Measurements from ENCODE around the gene DPP4.

DPP4 gene

GRCh38 chr2:162085090-162085891 lies 11.3 kb upstream of the DPP4 start:
- DNase-seq (ENCODE audit: low spot score): peak; percentile 34

GRCh38 chr2:162084536-162084935 lies 10.5 kb upstream of the DPP4 start:
- DNase-seq (ENCODE audit: low spot score): no peak

DNA sequence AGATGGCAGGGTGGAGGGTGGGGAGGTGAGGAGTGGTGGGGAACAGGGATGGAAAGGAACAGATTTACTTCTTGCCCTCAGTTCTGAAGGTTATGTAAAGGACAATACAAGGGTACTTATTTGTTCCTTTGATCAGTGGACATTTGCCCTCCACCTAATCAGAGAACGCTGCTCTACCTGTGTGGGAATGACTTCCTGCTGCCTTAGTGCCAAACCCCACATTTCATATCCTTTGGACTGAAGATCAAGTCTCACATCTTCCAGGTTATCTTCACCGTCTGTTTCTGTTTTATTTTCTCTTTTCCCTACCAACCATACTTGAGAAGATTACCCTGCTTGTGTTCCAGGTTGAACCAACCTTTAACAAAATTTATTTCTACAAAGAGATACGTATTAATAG lies 8.7 kb upstream of the DPP4 start:
- DNase-seq (ENCODE audit: low spot score): no peak

DNA sequence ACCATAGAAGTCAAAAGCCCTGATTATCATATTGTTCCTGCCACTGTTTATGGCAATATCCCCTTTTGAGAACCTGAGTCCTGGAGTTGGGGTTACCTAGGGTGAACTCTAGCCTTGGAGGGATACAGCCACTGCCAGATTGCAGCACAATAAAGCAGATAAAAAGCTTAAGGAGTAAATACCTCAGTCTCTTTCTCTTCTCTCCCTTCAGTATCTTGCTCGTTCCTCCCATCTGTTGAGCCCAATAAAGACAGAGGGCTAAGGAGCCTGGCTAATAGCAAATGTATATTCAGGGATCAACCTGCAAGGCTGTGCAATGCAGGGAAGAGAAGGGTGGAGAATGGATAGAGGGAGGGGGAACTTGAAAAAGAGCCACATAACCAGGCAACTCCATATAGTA lies 8.0 kb upstream of the DPP4 start:
- no peak for DNase-seq (ENCODE audit: low spot score)

- DNase-seq (ENCODE audit: low spot score): no peak
Measured at GRCh38 chr2:162079514-162079913, 5.5 kb upstream of the DPP4 start.

DNA sequence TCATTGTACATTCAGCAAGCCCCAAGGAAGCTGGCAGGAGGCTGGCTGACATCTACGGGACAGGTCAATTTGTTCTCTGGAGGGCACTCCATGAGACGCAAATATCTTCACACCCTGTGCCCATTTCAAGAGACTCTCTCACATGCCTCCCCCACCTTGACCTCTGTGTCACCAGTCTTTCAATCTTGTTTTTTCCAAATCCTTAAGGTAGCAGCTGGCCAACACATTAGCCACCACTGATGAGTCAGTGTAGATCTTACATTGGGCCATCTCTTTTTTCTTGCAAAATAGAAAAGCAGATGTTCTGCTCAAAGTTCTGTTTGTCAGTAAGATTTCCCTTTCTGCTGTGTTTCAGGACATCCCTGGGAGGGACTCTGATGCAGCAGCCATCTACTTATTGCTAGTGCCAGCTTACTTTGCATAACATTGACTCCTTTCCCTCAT lies 1.7 kb upstream of the DPP4 start:
- DNase-seq (ENCODE audit: low spot score): peak; percentile 19

- no peak for DNase-seq (ENCODE audit: low spot score)
Measured at GRCh38 chr2:162074928-162075688, 1.1 kb upstream of the DPP4 start.

DNA sequence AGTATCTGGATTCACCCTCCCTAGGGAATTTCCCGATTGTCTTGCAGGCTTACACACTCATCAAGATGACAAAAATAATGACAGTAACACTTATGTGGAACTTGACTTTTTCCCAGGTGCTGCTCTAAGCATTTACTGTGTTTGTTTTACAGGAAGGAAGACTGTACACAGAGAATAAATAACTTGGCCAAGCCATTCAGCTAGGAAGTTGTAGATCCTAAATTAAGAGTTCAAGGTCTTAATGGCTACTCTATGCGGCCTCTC lies 549 bp upstream of the DPP4 start:
- DNase-seq (ENCODE audit: low spot score): no peak

DNA sequence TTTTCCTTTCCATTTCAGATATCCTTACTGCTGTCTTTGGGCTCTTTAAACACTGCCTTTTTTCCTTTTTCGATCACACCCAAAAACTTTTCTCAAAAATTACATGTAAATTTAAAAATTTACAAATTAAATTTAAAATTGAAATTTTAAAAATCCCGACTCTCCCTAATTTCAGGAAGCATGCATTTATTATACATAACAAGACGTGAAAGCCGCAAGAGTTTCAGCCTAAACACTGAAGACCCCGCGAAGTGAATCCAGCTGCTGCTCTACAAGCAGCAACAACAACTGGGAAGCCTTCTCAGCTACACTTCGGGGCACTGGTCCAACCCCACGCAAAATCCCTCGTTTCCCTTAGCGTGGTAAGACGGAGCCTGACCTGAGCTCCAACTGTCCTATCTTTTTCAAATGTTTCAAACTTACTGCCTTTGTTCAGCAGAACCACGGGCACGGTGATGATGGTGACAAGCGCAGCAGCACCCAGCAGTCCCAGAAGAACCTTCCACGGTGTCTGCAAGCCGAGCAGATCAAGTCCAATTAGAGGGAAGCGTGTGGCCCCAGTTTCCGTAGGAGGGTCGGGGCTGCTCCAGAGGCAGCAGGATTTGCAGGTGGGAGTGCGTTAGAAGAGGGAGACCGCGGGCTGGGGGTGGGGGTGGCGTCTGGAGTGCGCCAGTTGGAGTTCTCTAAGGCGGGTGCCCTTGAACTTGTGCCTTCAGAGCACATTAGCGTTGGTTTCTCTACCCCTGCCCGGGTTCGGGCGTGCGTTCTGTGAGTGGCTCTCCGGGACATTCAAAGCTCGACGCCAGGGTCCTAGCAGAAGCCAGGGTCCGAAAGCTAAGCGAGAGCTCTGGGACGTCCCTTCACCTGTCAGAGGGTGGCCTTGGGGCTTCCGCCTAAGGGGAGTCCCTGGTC lies 783 bp downstream of the DPP4 start:
- DNase-seq (ENCODE audit: low spot score): no peak

DNA sequence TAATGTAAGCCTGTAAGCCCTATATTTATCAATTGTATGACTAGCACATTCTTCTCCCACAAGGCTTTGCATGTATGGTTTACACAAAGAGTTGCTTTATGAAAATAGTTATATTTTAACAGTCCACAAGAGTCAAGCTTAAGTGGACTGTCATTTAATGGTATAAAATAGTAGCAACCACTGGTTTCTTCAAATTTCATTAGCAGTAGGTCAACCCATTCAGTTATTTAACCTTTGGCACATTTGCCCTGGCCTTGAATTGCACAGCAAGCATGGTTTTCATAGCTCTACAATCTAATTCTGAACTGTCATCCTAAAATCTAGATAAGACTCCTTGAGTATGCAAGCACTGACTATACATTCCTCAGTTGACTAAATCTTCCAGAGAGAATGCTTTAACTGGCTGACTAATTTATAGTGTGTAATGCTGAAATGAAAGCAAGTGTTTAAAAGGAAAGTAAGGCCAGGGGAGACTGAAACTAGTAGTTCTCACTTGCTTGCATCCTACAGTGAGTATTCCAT lies 1.8 kb downstream of the DPP4 start:
- DNase-seq (ENCODE audit: low spot score): peak; percentile 77

GRCh38 chr2:162071001-162071400 lies 3.0 kb downstream of the DPP4 start:
- DNase-seq (ENCODE audit: low spot score): no peak

DNA sequence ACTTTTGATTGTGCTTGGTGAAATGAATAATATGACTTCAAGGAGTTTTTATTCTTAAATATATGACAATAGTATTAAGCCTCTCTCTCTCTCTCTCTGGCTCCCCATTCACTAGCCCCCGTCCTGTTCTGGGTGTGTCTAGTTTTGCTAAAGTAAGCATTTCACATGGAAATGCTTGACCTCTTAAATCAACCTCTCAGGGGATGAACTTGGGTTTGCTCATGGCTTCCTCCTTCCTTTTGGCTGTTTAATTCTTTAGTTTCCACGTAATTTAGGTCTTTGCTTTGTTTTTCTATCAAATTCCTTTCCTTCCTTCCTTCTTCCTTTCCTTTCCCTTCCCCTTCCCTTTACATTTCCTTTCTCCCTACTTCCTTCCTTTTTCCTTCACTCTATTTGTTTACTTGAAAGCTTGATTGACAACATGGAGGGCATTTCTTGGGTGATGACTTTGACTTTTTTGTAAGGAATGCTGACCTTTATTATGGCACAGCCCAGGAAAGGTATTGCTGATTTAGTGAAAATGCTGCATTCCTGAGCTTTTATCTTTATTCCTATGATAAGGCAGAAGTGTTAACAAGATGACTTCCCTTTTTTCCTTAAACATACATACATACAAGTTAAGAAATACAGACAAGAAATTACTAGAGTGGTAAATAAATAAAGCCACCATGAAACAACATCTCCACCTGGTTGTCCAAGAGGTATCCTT lies 3.6 kb downstream of the DPP4 start:
- DNase-seq (ENCODE audit: low spot score): no peak

- DNase-seq (ENCODE audit: low spot score): no peak
Measured at GRCh38 chr2:162069267-162069903, 4.6 kb downstream of the DPP4 start.

DNA sequence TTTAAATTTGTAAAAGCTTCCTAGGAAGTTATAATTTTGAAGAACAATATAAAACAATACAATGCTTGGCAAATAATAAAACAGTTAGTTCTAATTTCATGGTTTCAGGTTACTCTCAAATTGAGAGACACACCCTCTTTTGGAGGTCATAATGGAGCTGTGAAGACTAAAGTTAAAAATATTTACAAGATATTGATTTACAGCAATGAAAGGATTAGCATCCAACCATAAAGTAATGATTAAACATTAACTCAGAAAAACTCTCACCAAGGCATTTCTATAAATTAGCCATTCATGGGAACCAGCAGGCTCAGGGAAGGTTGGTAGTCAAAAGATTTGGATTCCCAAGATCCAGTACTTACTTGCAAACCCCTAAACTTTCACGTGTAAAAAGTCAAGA lies 6.4 kb downstream of the DPP4 start:
- no peak for DNase-seq (ENCODE audit: low spot score)

GRCh38 chr2:162065767-162066166 lies 8.2 kb downstream of the DPP4 start:
- DNase-seq (ENCODE audit: low spot score): no peak

- DNase-seq (ENCODE audit: low spot score): no peak
Measured at GRCh38 chr2:162063899-162064298, 10.1 kb downstream of the DPP4 start.

GRCh38 chr2:162063281-162063680 lies 10.7 kb downstream of the DPP4 start:
- no peak for DNase-seq (ENCODE audit: low spot score)

GRCh38 chr2:162062559-162062958 lies 11.5 kb downstream of the DPP4 start:
- no peak for DNase-seq (ENCODE audit: low spot score)

GRCh38 chr2:162061021-162061420 lies 13.0 kb downstream of the DPP4 start:
- DNase-seq (ENCODE audit: low spot score): no peak

DNA sequence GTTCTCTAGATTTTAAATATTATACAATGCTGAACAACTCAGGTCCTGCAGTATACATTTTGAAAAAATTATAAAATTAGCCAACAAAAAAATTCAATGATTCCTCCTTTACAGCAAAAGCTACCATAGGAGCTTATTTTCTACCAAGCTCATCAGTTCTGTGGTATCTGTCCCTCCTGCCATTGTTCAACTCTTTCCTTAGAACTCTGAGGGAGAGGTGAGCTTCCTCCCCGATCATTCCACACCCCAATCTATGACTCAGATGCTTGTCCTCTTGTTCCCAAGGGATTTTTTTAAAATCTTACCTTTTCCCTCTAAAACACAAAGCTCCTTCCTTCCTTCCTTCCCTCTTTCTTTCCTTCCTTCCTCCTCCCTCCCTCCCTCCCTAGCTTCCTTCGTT lies 13.5 kb downstream of the DPP4 start:
- DNase-seq (ENCODE audit: low spot score): no peak

DNA sequence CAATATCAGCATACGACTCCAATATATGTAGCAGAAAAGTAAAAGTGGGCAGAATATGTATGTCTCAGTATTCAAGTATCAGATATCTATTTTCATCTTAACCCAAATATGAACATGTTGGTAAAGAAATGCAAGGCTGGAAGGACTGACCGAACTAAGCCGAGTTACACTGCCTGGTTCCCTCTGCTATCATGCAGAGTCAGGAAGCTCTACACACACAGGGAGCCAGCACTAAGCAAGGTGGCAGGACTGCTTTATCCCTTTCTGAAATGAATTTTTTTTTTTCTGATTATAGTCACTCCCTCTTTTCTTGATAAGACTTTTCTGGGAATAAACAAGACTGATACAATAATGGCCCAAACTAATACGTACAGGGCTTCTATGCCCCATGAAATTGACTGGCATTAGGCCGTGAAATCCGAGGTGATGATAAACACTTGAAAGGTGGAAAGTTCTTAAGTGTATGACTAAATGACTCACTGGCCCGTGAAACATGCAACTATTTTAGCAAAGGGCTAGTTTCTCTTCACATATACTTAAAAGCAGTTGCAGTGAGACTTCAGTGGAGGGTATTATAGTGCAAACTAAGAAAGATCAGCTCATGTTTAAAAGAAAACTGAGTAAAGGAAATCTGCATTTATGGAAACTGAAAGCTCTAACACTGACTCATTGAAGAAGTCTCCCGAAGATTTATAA lies 14.9 kb downstream of the DPP4 start:
- DNase-seq (ENCODE audit: low spot score): no peak

Data from hepatic stellate cell (primary cell).